Hepatocyte (in vitro differentiated cells): ENCODE data around the gene CDH22. TPM values are rescaled to one million over a fixed set of nuclear protein-coding genes. Genes with fewer than 3 reads are reported as not detected.

Source experiments
- DNase-seq: peaks from one replicate; pipeline ENCODE4 v3.0.0-alpha.2; 2016; ENCODE audit warnings: low spot score
- H2AFZ ChIP-seq: fragments of 200-600 bp; sonication (generic); 2 replicates; pipeline ENCODE4 v1.6.0; 2016; ENCODE audit warnings: antibody characterized with exemption, mild to moderate bottlenecking
- H3K27ac ChIP-seq: fragments of 200-600 bp; sonication (generic); 2 replicates; pipeline ENCODE4 v1.5.1; 2016; ENCODE audit warnings: mild to moderate bottlenecking
- H3K27me3 ChIP-seq: fragments of 200-600 bp; sonication (generic); 2 replicates; pipeline ENCODE4 v1.6.1; 2016
- H3K36me3 ChIP-seq: fragments of 200-600 bp; sonication (generic); replicated peaks from 2 replicates; pipeline ENCODE4 v1.5.1; 2016; ENCODE audit warnings: low read depth; ENCODE audit not compliant: insufficient read depth
- H3K4me1 ChIP-seq: fragments of 200-600 bp; sonication (generic); 2 replicates; pipeline ENCODE4 v1.5.1; 2016; ENCODE audit warnings: mild to moderate bottlenecking, moderate library complexity; ENCODE audit not compliant: insufficient read depth
- H3K4me2 ChIP-seq: fragments of 200-600 bp; sonication (generic); 2 replicates; pipeline ENCODE4 v1.6.0; 2016
- H3K4me3 ChIP-seq: fragments of 200-600 bp; sonication (generic); 2 replicates; pipeline ENCODE4 v1.5.1; 2016; ENCODE audit warnings: mild to moderate bottlenecking
- H3K79me2 ChIP-seq: fragments of 200-600 bp; sonication (generic); 2 replicates; pipeline ENCODE4 v1.6.0; 2017; ENCODE audit warnings: mild to moderate bottlenecking
- H3K9me2 ChIP-seq: fragments of 200-600 bp; sonication (generic); replicated peaks from 2 replicates; pipeline ENCODE4 v1.6.0; 2017; ENCODE audit warnings: mild to moderate bottlenecking; ENCODE audit not compliant: insufficient read depth
- H3K9me3 ChIP-seq: fragments of 200-600 bp; sonication (generic); 2 replicates; pipeline ENCODE4 v1.5.1; 2016; ENCODE audit warnings: low read depth, mild to moderate bottlenecking
- H4K20me1 ChIP-seq: fragments of 200-600 bp; sonication (generic); 2 replicates; pipeline ENCODE4 v1.6.0; 2016; ENCODE audit warnings: mild to moderate bottlenecking; ENCODE audit not compliant: insufficient read depth, poor library complexity, severe bottlenecking
- CTCF ChIP-seq: fragments of 200-600 bp; sonication (generic); IDR thresholded peaks from 2 replicates; pipeline ENCODE4 v1.5.1; 2016; ENCODE audit warnings: antibody characterized with exemption, mild to moderate bottlenecking; ENCODE audit not compliant: poor library complexity
- EZH2 ChIP-seq: fragments of 200-600 bp; sonication (generic); IDR thresholded peaks from 2 replicates; pipeline ENCODE4 v1.6.1; 2016; ENCODE audit warnings: antibody characterized with exemption, mild to moderate bottlenecking, borderline replicate concordance
- EZH2phosphoT487 ChIP-seq: fragments of 200-600 bp; sonication (generic); IDR thresholded peaks from one replicate; pipeline ENCODE4 v1.6.1; 2018; ENCODE audit warnings: antibody characterized with exemption, mild to moderate bottlenecking, low read depth, moderate library complexity; ENCODE audit not compliant: unreplicated experiment, severe bottlenecking
- WGBS: methylation state at CpG from one replicate; pipeline ENCODE4 v1.1.6; 2016; ENCODE audit warnings: low lambda C conversion rate; ENCODE audit errors: missing lambda C conversion rate; 5-methylcytosine and 5-hydroxymethylcytosine counted together
- polyA plus RNA-seq: library from polyadenylated mRNA; unstranded; fragments of >200 nt; fragmentation: Nextera tagmentation; extraction: Ambion mirVana; gene quantifications from 2 replicates; pipeline ENCODE4 v1.2.1, GENCODE V29; 2016
- total RNA-seq: library from RNA; depleted of rRNA; stranded (reverse); fragments of >200 nt; gene quantifications from 2 replicates; pipeline ENCODE4 v1.2.3, GENCODE V29; 2014

CDH22 gene
- total and polyA plus RNA-seq, 2 experiments from 2014 or later, result not detected

- no peaks in the 10 kb centered on the region for H3K36me3 ChIP-seq
- no peaks in the 10 kb centered on the region for H3K9me3 ChIP-seq
- peaks cover 27% of the 10 kb centered on the region for H3K4me1 ChIP-seq
- peak overlapping the region; percentile 76 for H3K27ac ChIP-seq
- H4K20me1 ChIP-seq, result no peaks in the 10 kb centered on the region
- peak overlapping the region; percentile 56 for H3K4me2 ChIP-seq
- WGBS, result 45% methylated on average over 12 of the region's 12 CpGs
- TF ChIP-seq EZH2phosphoT487 (no peak), CTCF (peak; percentile 68)
- H3K27me3 ChIP-seq, result peaks cover under 1% of the 10 kb centered on the region
- H2AFZ ChIP-seq, result no peak overlapping the region
- no peak overlapping the region for H3K4me3 ChIP-seq
- no peaks in the 10 kb centered on the region for H3K79me2 ChIP-seq
- DNase-seq, result peak; percentile 77
- H3K9me2 ChIP-seq, result no peaks in the 10 kb centered on the region
Observed at GRCh38 chr20:46349035-46349741, 40.9 kb upstream of the CDH22 start.

GRCh38 chr20:46347841-46348803, 39.8 kb upstream of the CDH22 start:
- peak overlapping the region; percentile 56 for H3K4me2 ChIP-seq
- TF ChIP-seq CTCF (peak; percentile 23), EZH2phosphoT487 (no peak), EZH2 (no peak)
- peak; percentile 63 for DNase-seq
- peaks cover 10% of the 10 kb centered on the region for H3K27me3 ChIP-seq
- no peak overlapping the region for H2AFZ ChIP-seq
- H3K9me3 ChIP-seq, result no peaks in the 10 kb centered on the region
- H3K36me3 ChIP-seq, result no peaks in the 10 kb centered on the region
- H3K27ac ChIP-seq, result peak overlapping the region; percentile 43
- no peaks in the 10 kb centered on the region for H3K9me2 ChIP-seq
- 36% methylated on average over 23 of the region's 25 CpGs for WGBS
- H3K79me2 ChIP-seq, result no peaks in the 10 kb centered on the region
- H4K20me1 ChIP-seq, result no peaks in the 10 kb centered on the region
- H3K4me1 ChIP-seq, result peaks cover 27% of the 10 kb centered on the region
- H3K4me3 ChIP-seq, result no peak overlapping the region

- H4K20me1 ChIP-seq, result no peaks in the 10 kb centered on the region
- H3K9me3 ChIP-seq, result no peaks in the 10 kb centered on the region
- no peak overlapping the region for H3K4me2 ChIP-seq
- H3K4me3 ChIP-seq, result no peak overlapping the region
- no peaks in the 10 kb centered on the region for H3K36me3 ChIP-seq
- 92% methylated on average over 8 of the region's 8 CpGs for WGBS
- H3K9me2 ChIP-seq, result no peaks in the 10 kb centered on the region
- H3K27ac ChIP-seq, result no peak overlapping the region
- DNase-seq, result no peak
- TF ChIP-seq EZH2phosphoT487, result no peak
- TF ChIP-seq CTCF, result no peak
- no peak for TF ChIP-seq EZH2
- H2AFZ ChIP-seq, result no peak overlapping the region
- H3K79me2 ChIP-seq, result no peaks in the 10 kb centered on the region
- H3K4me1 ChIP-seq, result peaks cover 27% of the 10 kb centered on the region
- H3K27me3 ChIP-seq, result peaks cover 23% of the 10 kb centered on the region
Observed at GRCh38 chr20:46346770-46347169, 38.5 kb upstream of the CDH22 start.
